Upper lobe of left lung (tissue), 6 donors: ENCODE data around the gene MYZAP. TPM values are rescaled to one million over a fixed set of nuclear protein-coding genes. Genes with fewer than 3 reads are reported as not detected.

Source experiments
- ATAC-seq, 2 donors: fragments of 200-7000 bp; cut with Tn5 transposase; one replicate each; pipeline ENCODE4 v1.9.1; 2022; ENCODE audit warnings: mild to moderate bottlenecking in 2 of 2, moderate library complexity in 2 of 2; ENCODE audit not compliant: low FRiP score in 2 of 2
- DNase-seq, 2 donors: peaks; one replicate each; pipeline ENCODE4 v3.0.0-alpha.2; 2019 to 2020
- H3K27ac ChIP-seq, 4 donors: fragments of 200-600 bp; sonication (generic); one replicate each; pipeline ENCODE4 v1.5.1; 2016 to 2019
- H3K27me3 ChIP-seq, 4 donors: fragments of 200-600 bp; sonication (generic); one replicate each; pipeline ENCODE4 v1.5.1; 2017 to 2019
- H3K36me3 ChIP-seq, 4 donors: fragments of 200-600 bp; sonication (generic); one replicate each; pipeline ENCODE4 v1.5.1; 2016 to 2019
- H3K4me1 ChIP-seq, 4 donors: fragments of 200-600 bp; sonication (generic); one replicate each; pipeline ENCODE4 v1.5.1; 2018 to 2019
- H3K4me3 ChIP-seq, 4 donors: fragments of 200-600 bp; sonication (generic); one replicate each; pipeline ENCODE4 v1.5.1; 2017 to 2019; ENCODE audit warnings: mild to moderate bottlenecking in 2 of 4, moderate library complexity in 1 of 4
- H3K9me3 ChIP-seq, 4 donors: fragments of 200-600 bp; sonication (generic); one replicate each; pipeline ENCODE4 v1.5.1; 2018 to 2019
- CTCF ChIP-seq, 6 experiments: fragments of 450-650 bp in 4 of 6; fragments of 200-600 bp in 2 of 6; sonication (generic) in 2 of 6; IDR thresholded peaks; one replicate each; pipeline ENCODE4 v1.5.1; 2016 to 2019; ENCODE audit warnings: antibody characterized with exemption in 6 of 6
- EP300 ChIP-seq, 4 donors: sonication (generic); formaldehyde crosslinking; IDR thresholded peaks; one replicate each; pipeline ENCODE4 v1.5.1; 2017; ENCODE audit warnings: antibody characterized with exemption in 4 of 4, control low read depth in 2 of 4
- POLR2A ChIP-seq, 4 donors: fragments of 450-650 bp; IDR thresholded peaks; one replicate each; pipeline ENCODE4 v1.5.1; 2016 to 2017; ENCODE audit warnings: antibody characterized with exemption in 4 of 4, mild to moderate bottlenecking in 2 of 4
- POLR2AphosphoS5 ChIP-seq, 2 donors: sonication (generic); formaldehyde crosslinking; IDR thresholded peaks; one replicate each; pipeline ENCODE4 v1.5.1; 2017; ENCODE audit warnings: antibody characterized with exemption in 2 of 2
- WGBS, 2 donors: methylation state at CpG; one replicate each; pipeline ENCODE4 v1.1.5; 2017 to 2018; 5-methylcytosine and 5-hydroxymethylcytosine counted together
- total RNA-seq, 6 donors: library from RNA; depleted of rRNA in 4 of 6; stranded (reverse); fragments of >200 nt in 4 of 6; gene quantifications; one replicate each; pipeline versions ENCODE4 v1.1.0 to v1.2.1, GENCODE V29; 2016 to 2021
- donor health status: DM: no; HTN: no; CAD: no; lungs with moderate emphysema.
- donor health status: DM: no; HTN: yes; CAD: no; lungs with severe emphysema.

Gene MYZAP
- total RNA-seq, 6 donors from 2014 or later, result 22.0 to 54.3 (median 30.4) TPM

GRCh38 chr15:57625703-57626448 is 34.2 kb downstream of the MYZAP start:
- Histone ChIP-seq H3K4me1 (peaks cover 0 to 20% (median 8%) of the 10 kb centered on the region in 4 donors), H3K27ac (peak overlapping the region in 3 of 4 donors; percentile 22 to 73 (median 71)), H3K4me3 (no peak overlapping the region), H3K9me3 (no peaks in the 10 kb centered on the region), H3K27me3 (no peaks in the 10 kb centered on the region), H3K36me3 (peaks cover 0 to 33% (median 4%) of the 10 kb centered on the region in 4 donors)
- TF ChIP-seq EP300 (IDR thresholded peaks at IDR 0.05), result peak in 1 of 4 donors; percentile 14
- no peak for TF ChIP-seq POLR2A (IDR thresholded peaks at IDR 0.05)
- peak in 1 of 2 donors; percentile 27 for TF ChIP-seq POLR2AphosphoS5 (IDR thresholded peaks at IDR 0.05)
- TF ChIP-seq CTCF (IDR thresholded peaks at IDR 0.05), result no peak
- WGBS, 2 donors, result 58 to 63% methylated on average over 10 of the region's 10 CpGs
- ATAC-seq (no peak), DNase-seq (no peak)

GRCh38 chr15:57626713-57627440 is 35.2 kb downstream of the MYZAP start:
- ATAC-seq, result no peak
- peak overlapping the region in 2 of 4 donors; percentile 71 to 73 for H3K27ac ChIP-seq
- TF ChIP-seq POLR2A (IDR thresholded peaks at IDR 0.05) (no peak), CTCF (IDR thresholded peaks at IDR 0.05) (no peak), POLR2AphosphoS5 (IDR thresholded peaks at IDR 0.05) (peak in 1 of 2 donors; percentile 15), EP300 (IDR thresholded peaks at IDR 0.05) (peak in 1 of 4 donors; percentile 32)
- DNase-seq, result peak in 1 of 2 donors; percentile 45
- H3K27me3 ChIP-seq, result no peaks in the 10 kb centered on the region
- no peaks in the 10 kb centered on the region for H3K9me3 ChIP-seq
- H3K4me3 ChIP-seq, result no peak overlapping the region
- 34 to 45% methylated on average over 8 of the region's 8 CpGs for WGBS, 2 donors
- H3K36me3 ChIP-seq, result peaks cover 0 to 27% (median 4%) of the 10 kb centered on the region in 4 donors
- H3K4me1 ChIP-seq, result peaks cover 0 to 20% (median 8%) of the 10 kb centered on the region in 4 donors

- TF ChIP-seq EP300 (IDR thresholded peaks at IDR 0.05) (no peak), POLR2AphosphoS5 (IDR thresholded peaks at IDR 0.05) (no peak), CTCF (IDR thresholded peaks at IDR 0.05) (no peak), POLR2A (IDR thresholded peaks at IDR 0.05) (no peak)
- Histone ChIP-seq H3K4me3 (no peak overlapping the region), H3K27me3 (no peaks in the 10 kb centered on the region), H3K4me1 (peaks cover 3 to 20% (median 11%) of the 10 kb centered on the region in 4 donors), H3K27ac (peak overlapping the region in 1 of 4 donors; percentile 56), H3K9me3 (no peaks in the 10 kb centered on the region), H3K36me3 (peaks cover 0 to 33% (median 3%) of the 10 kb centered on the region in 4 donors)
- 91 to 93% methylated on average over 5 of the region's 5 CpGs for WGBS, 2 donors
- DNase-seq (no peak), ATAC-seq (no peak)
Measured at GRCh38 chr15:57631386-57632110, 39.8 kb downstream of the MYZAP start.

- TF ChIP-seq EP300 (IDR thresholded peaks at IDR 0.05), result no peak
- no peak for TF ChIP-seq POLR2AphosphoS5 (IDR thresholded peaks at IDR 0.05)
- no peak for TF ChIP-seq POLR2A (IDR thresholded peaks at IDR 0.05)
- TF ChIP-seq CTCF (IDR thresholded peaks at IDR 0.05), result no peak
- H3K4me3 ChIP-seq, result no peak overlapping the region
- H3K27me3 ChIP-seq, result no peaks in the 10 kb centered on the region
- H3K36me3 ChIP-seq, result peaks cover 0 to 51% (median 3%) of the 10 kb centered on the region in 4 donors
- ATAC-seq (no peak), DNase-seq (no peak)
- H3K27ac ChIP-seq, result peak overlapping the region in 2 of 4 donors; percentile 2 to 42
- WGBS, 2 donors, result 89 to 91% methylated on average over 3 to 5 of the region's 5 CpGs
- no peaks in the 10 kb centered on the region for H3K9me3 ChIP-seq
- peaks cover 0 to 15% (median 8%) of the 10 kb centered on the region in 4 donors for H3K4me1 ChIP-seq
Measured at GRCh38 chr15:57634290-57634689, 42.6 kb downstream of the MYZAP start.
